ENCODE data around the gene ZNF407. TPM values are rescaled to one million over a fixed set of nuclear protein-coding genes. Genes with fewer than 3 reads are reported as not detected.

Gene ZNF407
- total RNA-seq, 1 donor from 2014 or later: 8.7 TPM

GRCh38 chr18:74929110-74929509 lies 331.4 kb downstream of the ZNF407 start:
- no peaks in the 10 kb centered on the region for H3K4me1 ChIP-seq
- TF ChIP-seq, protein P1, sequence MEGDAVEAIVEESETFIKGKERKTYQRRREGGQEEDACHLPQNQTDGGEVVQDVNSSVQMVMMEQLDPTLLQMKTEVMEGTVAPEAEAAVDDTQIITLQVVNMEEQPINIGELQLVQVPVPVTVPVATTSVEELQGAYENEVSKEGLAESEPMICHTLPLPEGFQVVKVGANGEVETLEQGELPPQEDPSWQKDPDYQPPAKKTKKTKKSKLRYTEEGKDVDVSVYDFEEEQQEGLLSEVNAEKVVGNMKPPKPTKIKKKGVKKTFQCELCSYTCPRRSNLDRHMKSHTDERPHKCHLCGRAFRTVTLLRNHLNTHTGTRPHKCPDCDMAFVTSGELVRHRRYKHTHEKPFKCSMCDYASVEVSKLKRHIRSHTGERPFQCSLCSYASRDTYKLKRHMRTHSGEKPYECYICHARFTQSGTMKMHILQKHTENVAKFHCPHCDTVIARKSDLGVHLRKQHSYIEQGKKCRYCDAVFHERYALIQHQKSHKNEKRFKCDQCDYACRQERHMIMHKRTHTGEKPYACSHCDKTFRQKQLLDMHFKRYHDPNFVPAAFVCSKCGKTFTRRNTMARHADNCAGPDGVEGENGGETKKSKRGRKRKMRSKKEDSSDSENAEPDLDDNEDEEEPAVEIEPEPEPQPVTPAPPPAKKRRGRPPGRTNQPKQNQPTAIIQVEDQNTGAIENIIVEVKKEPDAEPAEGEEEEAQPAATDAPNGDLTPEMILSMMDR (IDR thresholded peaks at IDR 0.05): no peak
- H3K9me3 ChIP-seq: no peaks in the 10 kb centered on the region
- no peak overlapping the region for H3K4me3 ChIP-seq
- H3K27ac ChIP-seq: no peak overlapping the region
- H3K36me3 ChIP-seq: no peaks in the 10 kb centered on the region
- H3K27me3 ChIP-seq: no peaks in the 10 kb centered on the region
- no peak for DNase-seq (ENCODE audit: low spot score in 2 of 2)
- intact Hi-C loops (cut with DNase I): no loop called here

GRCh38 chr18:74930616-74931015 lies 332.9 kb downstream of the ZNF407 start:
- H3K36me3 ChIP-seq: no peaks in the 10 kb centered on the region
- intact Hi-C loops (cut with DNase I): no loop called here
- no peaks in the 10 kb centered on the region for H3K9me3 ChIP-seq
- H3K4me1 ChIP-seq: no peaks in the 10 kb centered on the region
- no peak overlapping the region for H3K27ac ChIP-seq
- no peak for DNase-seq (ENCODE audit: low spot score in 2 of 2)
- H3K4me3 ChIP-seq: no peak overlapping the region
- no peaks in the 10 kb centered on the region for H3K27me3 ChIP-seq
- TF ChIP-seq, protein P1 (IDR thresholded peaks at IDR 0.05): no peak

- Histone ChIP-seq H3K4me3 (no peak overlapping the region), H3K27ac (no peak overlapping the region), H3K9me3 (no peaks in the 10 kb centered on the region), H3K4me1 (no peaks in the 10 kb centered on the region), H3K36me3 (no peaks in the 10 kb centered on the region), H3K27me3 (no peaks in the 10 kb centered on the region)
- TF ChIP-seq, protein P1 (IDR thresholded peaks at IDR 0.05): no peak
- no peak for DNase-seq (ENCODE audit: low spot score in 2 of 2)
- intact Hi-C loops (cut with DNase I): no loop called here
Observed at GRCh38 chr18:74933930-74934329, 336.3 kb downstream of the ZNF407 start.

DNA sequence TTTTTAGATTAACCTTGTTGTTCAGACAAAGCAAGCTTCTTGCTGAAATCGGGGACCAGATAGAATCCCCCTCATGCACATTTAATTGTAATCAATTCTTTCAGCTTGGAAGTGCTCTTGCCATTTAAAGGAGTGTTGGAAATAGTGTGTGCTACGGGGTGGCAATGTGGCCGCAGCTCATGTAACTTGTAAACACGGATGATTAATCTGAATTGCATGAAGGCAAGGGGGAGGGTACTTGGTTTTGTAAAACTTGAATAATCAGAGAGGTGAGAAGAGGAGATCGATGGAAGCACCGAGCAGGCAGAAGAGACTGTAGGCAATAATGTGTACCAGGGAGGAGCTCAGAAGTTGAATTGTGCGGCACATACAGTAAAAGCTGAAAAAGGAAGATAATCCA lies 337.8 kb downstream of the ZNF407 start:
- intact Hi-C loops (cut with DNase I): no loop called here
- no peaks in the 10 kb centered on the region for H3K27me3 ChIP-seq
- no peak overlapping the region for H3K27ac ChIP-seq
- H3K4me3 ChIP-seq: no peak overlapping the region
- H3K9me3 ChIP-seq: no peaks in the 10 kb centered on the region
- H3K36me3 ChIP-seq: no peaks in the 10 kb centered on the region
- DNase-seq (ENCODE audit: low spot score in 2 of 2): no peak
- TF ChIP-seq, protein P1 (IDR thresholded peaks at IDR 0.05): no peak
- H3K4me1 ChIP-seq: no peaks in the 10 kb centered on the region

GRCh38 chr18:74936343-74936742 lies 338.7 kb downstream of the ZNF407 start:
- no peak overlapping the region for H3K4me3 ChIP-seq
- TF ChIP-seq, protein P1 (IDR thresholded peaks at IDR 0.05): no peak
- intact Hi-C loops (cut with DNase I): no loop called here
- no peaks in the 10 kb centered on the region for H3K4me1 ChIP-seq
- no peak for DNase-seq (ENCODE audit: low spot score in 2 of 2)
- no peaks in the 10 kb centered on the region for H3K27me3 ChIP-seq
- no peak overlapping the region for H3K27ac ChIP-seq
- H3K9me3 ChIP-seq: no peaks in the 10 kb centered on the region
- H3K36me3 ChIP-seq: no peaks in the 10 kb centered on the region

- H3K9me3 ChIP-seq: no peaks in the 10 kb centered on the region
- no peaks in the 10 kb centered on the region for H3K4me1 ChIP-seq
Observed at GRCh38 chr18:74937291-74937690, 339.6 kb downstream of the ZNF407 start.

More at GRCh38 chr18:74937291-74937690, 339.6 kb downstream of the ZNF407 start:
- TF ChIP-seq, protein P1 (IDR thresholded peaks at IDR 0.05): no peak
- Histone ChIP-seq H3K27ac (no peak overlapping the region), H3K36me3 (no peaks in the 10 kb centered on the region), H3K4me3 (no peak overlapping the region), H3K27me3 (no peaks in the 10 kb centered on the region)
- no peak for DNase-seq (ENCODE audit: low spot score in 2 of 2)
- intact Hi-C loops (cut with DNase I): no loop called here

Measured in ascending aorta (tissue), 2 donors.